SK-N-SH (cell line): ENCODE results near the gene CACNG3. TPM values are rescaled to one million over a fixed set of nuclear protein-coding genes. Genes with fewer than 3 reads are reported as not detected.

Experiments used
- CTCF ChIA-PET: fragments of 300-600, 350-600 bp; formaldehyde crosslinking; extraction: SDS; loops from one replicate; lab custom pipeline; 2021; lab: Yijun Ruan, JAX
- POLR2A ChIA-PET: fragments of 350-600 bp; sonication (Branson Sonifier 250); formaldehyde crosslinking; extraction: SDS; loops from one replicate; lab custom pipeline; 2020; ENCODE audit warnings: antibody characterized with exemption, inconsistent platforms; lab: Yijun Ruan, JAX
- DNase-seq: peaks from one replicate; pipeline ENCODE4 v3.0.0; 2012
- H2AFZ ChIP-seq: fragments of 200-600 bp; sonication (generic); 2 replicates; pipeline ENCODE4 v1.8.1; 2016; ENCODE audit warnings: antibody characterized with exemption, mild to moderate bottlenecking, low read depth
- H3F3A ChIP-seq: fragments of 200-600 bp; sonication (generic); replicated peaks from 2 replicates; pipeline ENCODE3; 2016; ENCODE audit warnings: antibody characterized with exemption, mild to moderate bottlenecking; ENCODE audit not compliant: insufficient read depth
- H3K27ac ChIP-seq, 2 experiments: fragments of 200-500 bp in 1 of 2; fragments of 200-600 bp in 1 of 2; sonication (Bioruptor generic) in 1 of 2; sonication (generic), shearing (Covaris generic) in 1 of 2; 2 replicates each; pipeline versions ENCODE4 v1.5.1 to v1.6.1; 2014 to 2016; ENCODE audit warnings: low read depth in 2 of 2, inconsistent platforms in 1 of 2, low read length in 1 of 2, mild to moderate bottlenecking in 1 of 2, mixed read lengths in 1 of 2
- H3K27me3 ChIP-seq: fragments of 200-600 bp; sonication (generic), shearing (Covaris generic); 2 replicates; pipeline ENCODE4 v1.6.1; 2016; ENCODE audit warnings: mixed run types; ENCODE audit not compliant: insufficient read depth
- H3K36me3 ChIP-seq, 2 experiments: fragments of 200-500 bp in 1 of 2; fragments of 200-600 bp in 1 of 2; sonication (Bioruptor generic) in 1 of 2; sonication (generic) in 1 of 2; replicated peaks in 1 of 2; 2 replicates each; pipeline versions ENCODE3 to v1.5.1; 2014 to 2016; ENCODE audit warnings: low read length in 1 of 2, mild to moderate bottlenecking in 1 of 2; ENCODE audit not compliant: insufficient read depth in 2 of 2, control insufficient read depth in 1 of 2
- H3K4me1 ChIP-seq, 2 experiments: fragments of 200-500 bp in 1 of 2; fragments of 200-600 bp in 1 of 2; sonication (Bioruptor generic) in 1 of 2; sonication (generic), shearing (Covaris generic) in 1 of 2; 2 replicates each; pipeline versions ENCODE4 v1.5.1 to v1.6.1; 2014 to 2016; ENCODE audit warnings: low read depth in 1 of 2, low read length in 1 of 2, mixed run types in 1 of 2; ENCODE audit not compliant: insufficient read depth in 2 of 2, control insufficient read depth in 1 of 2
- H3K4me2 ChIP-seq: fragments of 200-600 bp; sonication (generic), shearing (Covaris generic); 2 replicates; pipeline ENCODE4 v1.6.1; 2017; ENCODE audit warnings: mixed run types
- H3K4me3 ChIP-seq, 2 experiments: fragments of 200-500 bp in 1 of 2; fragments of 200-600 bp in 1 of 2; sonication (Bioruptor generic) in 1 of 2; sonication (generic), shearing (Covaris generic) in 1 of 2; 2 replicates each; pipeline versions ENCODE4 v1.5.1 to v1.8.1; 2014 to 2016; ENCODE audit warnings: low read depth in 2 of 2, inconsistent platforms in 1 of 2, low read length in 1 of 2, mild to moderate bottlenecking in 1 of 2, mixed read lengths in 1 of 2, moderate library complexity in 1 of 2
- H3K79me2 ChIP-seq: fragments of 200-600 bp; sonication (generic); 2 replicates; pipeline ENCODE4 v1.8.1; 2017; ENCODE audit warnings: mild to moderate bottlenecking; ENCODE audit not compliant: insufficient read depth
- H3K9ac ChIP-seq: fragments of 200-600 bp; sonication (generic); 2 replicates; pipeline ENCODE4 v1.6.1; 2017; ENCODE audit warnings: mixed run types
- H3K9me2 ChIP-seq: fragments of 200-600 bp; sonication (generic); 2 replicates; pipeline ENCODE4 v1.6.1; 2017; ENCODE audit warnings: mixed run types
- H3K9me3 ChIP-seq: fragments of 200-600 bp; sonication (generic); 2 replicates; pipeline ENCODE4 v1.6.1; 2017; ENCODE audit warnings: mixed run types, mild to moderate bottlenecking, moderate library complexity
- H4K20me1 ChIP-seq: fragments of 200-600 bp; sonication (generic); 2 replicates; pipeline ENCODE4 v1.6.1; 2017; ENCODE audit warnings: mild to moderate bottlenecking, mixed run types; ENCODE audit not compliant: insufficient read depth
- ELF1 ChIP-seq: IDR thresholded peaks from 2 replicates; pipeline ENCODE4 v1.4.0; 2012
- EP300 ChIP-seq, 2 experiments: IDR thresholded peaks; 2 replicates each; pipeline versions ENCODE4 v1.4.0 to v1.6.1; 2012; ENCODE audit warnings: borderline replicate concordance in 1 of 2, low read depth in 1 of 2, low read length in 1 of 2
- EZH2phosphoT487 ChIP-seq: fragments of 200-600 bp; sonication (generic); IDR thresholded peaks from 2 replicates; pipeline ENCODE4 v1.6.1; 2017; ENCODE audit warnings: low read depth, mixed run types, mild to moderate bottlenecking, antibody characterized with exemption, moderate library complexity, borderline replicate concordance
- FOSL2 ChIP-seq: IDR thresholded peaks from 2 replicates; pipeline ENCODE4 v1.4.0; 2012; ENCODE audit warnings: low read depth, mild to moderate bottlenecking, moderate library complexity, borderline replicate concordance
- JUND ChIP-seq: IDR thresholded peaks from 2 replicates; pipeline ENCODE4 v1.4.0; 2012
- MEF2A ChIP-seq: IDR thresholded peaks from 2 replicates; pipeline ENCODE4 v1.4.0; 2012; ENCODE audit warnings: low read depth, borderline replicate concordance
- MXI1 ChIP-seq: IDR thresholded peaks from 2 replicates; pipeline ENCODE4 v1.6.1; 2012; ENCODE audit warnings: mild to moderate bottlenecking, low read depth, low read length, improper control_type of control experiment
- POLR2AphosphoS5 ChIP-seq: IDR thresholded peaks from 2 replicates; pipeline ENCODE4 v1.6.1; 2012; ENCODE audit warnings: low read depth, low read length
- RCOR1 ChIP-seq: fragments of 150-350 bp; IDR thresholded peaks from 2 replicates; pipeline ENCODE4 v1.6.1; 2017; ENCODE audit warnings: antibody characterized with exemption, low read length
- SMC3 ChIP-seq: IDR thresholded peaks from 2 replicates; pipeline ENCODE4 v1.6.1; 2012; ENCODE audit warnings: low read depth, low read length, improper control_type of control experiment
- TAF1 ChIP-seq: IDR thresholded peaks from 2 replicates; pipeline ENCODE4 v1.6.1; 2012; ENCODE audit warnings: low read depth, mild to moderate bottlenecking, low read length, moderate library complexity, borderline replicate concordance
- WGBS: methylation state at CpG from one replicate; pipeline ENCODE4 v1.1.6; 2017; ENCODE audit warnings: low lambda C conversion rate; 5-methylcytosine and 5-hydroxymethylcytosine counted together
- polyA plus RNA-seq, 3 experiments: library from polyadenylated mRNA; depleted of rRNA; stranded (reverse); fragments of >200 nt; gene quantifications; 2 replicates each; pipeline ENCODE4 v1.2.3, GENCODE V29; 2012
- TF ChIP-seq, protein P1 (sequence below): fragments of 150-350 bp; IDR thresholded peaks from 2 replicates; pipeline ENCODE4 v1.6.1; 2016; ENCODE audit warnings: mild to moderate bottlenecking, low read depth, low read length
- TF ChIP-seq, protein P2 (sequence below): IDR thresholded peaks from 2 replicates; pipeline ENCODE4 v1.4.0; 2012; ENCODE audit warnings: low read depth, borderline replicate concordance
- TF ChIP-seq, protein P3 (sequence below): IDR thresholded peaks from 2 replicates; pipeline ENCODE4 v1.6.1; 2012; ENCODE audit warnings: mild to moderate bottlenecking, low read depth, low read length, moderate library complexity
- TF ChIP-seq, protein P4 (sequence below): IDR thresholded peaks from 2 replicates; pipeline ENCODE4 v1.4.0; 2012; ENCODE audit warnings: low read depth
- TF ChIP-seq, protein P5 (sequence below): fragments of 200-600 bp; sonication (generic); IDR thresholded peaks from 2 replicates; pipeline ENCODE4 v1.6.1; 2017; ENCODE audit warnings: antibody characterized with exemption, mild to moderate bottlenecking, moderate library complexity
- TF ChIP-seq, protein P6 (sequence below): IDR thresholded peaks from 2 replicates; pipeline ENCODE4 v1.4.0; 2012; ENCODE audit warnings: low read depth, borderline replicate concordance

CACNG3 gene
- polyA plus RNA-seq, 1 of the 3 experiments (the other 2 are of a cell fraction), result not detected

DNA sequence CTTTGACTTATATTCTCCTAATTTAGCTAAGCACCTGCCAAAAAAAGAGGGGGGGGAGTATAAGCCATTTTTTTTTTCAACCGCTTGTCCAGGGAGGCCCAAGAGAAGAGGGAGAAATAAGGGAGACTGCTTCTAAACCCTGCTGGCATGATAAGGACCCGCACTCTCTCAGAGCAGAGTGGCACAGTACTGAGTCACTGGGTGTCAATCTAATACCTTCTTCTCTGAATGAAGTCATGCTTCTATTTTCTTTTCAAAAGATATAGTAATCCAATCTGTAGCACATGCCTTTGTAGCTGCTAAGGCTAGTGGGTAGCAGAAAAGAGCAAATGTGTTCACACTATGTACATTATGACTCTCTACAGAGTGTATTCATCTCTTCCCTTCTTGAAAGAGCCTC is 34.9 kb upstream of the CACNG3 start:
- H3K9me3 ChIP-seq, result no peaks in the 10 kb centered on the region
- no peak overlapping the region for H3K27ac ChIP-seq
- no peak overlapping the region for H3K4me3 ChIP-seq
- DNase-seq, result no peak
- H3K79me2 ChIP-seq, result no peaks in the 10 kb centered on the region
- no peak overlapping the region for H3K4me2 ChIP-seq
- H2AFZ ChIP-seq, result no peak overlapping the region
- no peak overlapping the region for H3K9ac ChIP-seq
- no peaks in the 10 kb centered on the region for H3K9me2 ChIP-seq
- no peaks in the 10 kb centered on the region for H3K36me3 ChIP-seq
- WGBS, result 43% methylated on average over 2 of the region's 2 CpGs
- no peaks in the 10 kb centered on the region for H3K4me1 ChIP-seq
- CTCF ChIA-PET, result interaction anchor here (1.1 to 1.4 kb wide), 2 partner anchors 13 to 150 kb away, joined by 3 to 8 read pairs; no protein-coding TSS in a partner anchor
- POLR2A ChIA-PET, result no interaction called here
- no peaks in the 10 kb centered on the region for H3K27me3 ChIP-seq
- TF ChIP-seq MEF2A, result no peak
- no peak for TF ChIP-seq JUND
- TF ChIP-seq, protein P1, sequence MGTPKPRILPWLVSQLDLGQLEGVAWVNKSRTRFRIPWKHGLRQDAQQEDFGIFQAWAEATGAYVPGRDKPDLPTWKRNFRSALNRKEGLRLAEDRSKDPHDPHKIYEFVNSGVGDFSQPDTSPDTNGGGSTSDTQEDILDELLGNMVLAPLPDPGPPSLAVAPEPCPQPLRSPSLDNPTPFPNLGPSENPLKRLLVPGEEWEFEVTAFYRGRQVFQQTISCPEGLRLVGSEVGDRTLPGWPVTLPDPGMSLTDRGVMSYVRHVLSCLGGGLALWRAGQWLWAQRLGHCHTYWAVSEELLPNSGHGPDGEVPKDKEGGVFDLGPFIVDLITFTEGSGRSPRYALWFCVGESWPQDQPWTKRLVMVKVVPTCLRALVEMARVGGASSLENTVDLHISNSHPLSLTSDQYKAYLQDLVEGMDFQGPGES, result no peak
- TF ChIP-seq, protein P2, sequence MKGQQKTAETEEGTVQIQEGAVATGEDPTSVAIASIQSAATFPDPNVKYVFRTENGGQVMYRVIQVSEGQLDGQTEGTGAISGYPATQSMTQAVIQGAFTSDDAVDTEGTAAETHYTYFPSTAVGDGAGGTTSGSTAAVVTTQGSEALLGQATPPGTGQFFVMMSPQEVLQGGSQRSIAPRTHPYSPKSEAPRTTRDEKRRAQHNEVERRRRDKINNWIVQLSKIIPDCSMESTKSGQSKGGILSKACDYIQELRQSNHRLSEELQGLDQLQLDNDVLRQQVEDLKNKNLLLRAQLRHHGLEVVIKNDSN, result no peak
- TF ChIP-seq RCOR1, result no peak
- TF ChIP-seq POLR2AphosphoS5, result no peak
- TF ChIP-seq MXI1, result no peak
- TF ChIP-seq, all 33 proteins: peak for 0
- Histone ChIP-seq H3F3A (no peaks in the 10 kb centered on the region), H4K20me1 (no peaks in the 10 kb centered on the region)

DNA sequence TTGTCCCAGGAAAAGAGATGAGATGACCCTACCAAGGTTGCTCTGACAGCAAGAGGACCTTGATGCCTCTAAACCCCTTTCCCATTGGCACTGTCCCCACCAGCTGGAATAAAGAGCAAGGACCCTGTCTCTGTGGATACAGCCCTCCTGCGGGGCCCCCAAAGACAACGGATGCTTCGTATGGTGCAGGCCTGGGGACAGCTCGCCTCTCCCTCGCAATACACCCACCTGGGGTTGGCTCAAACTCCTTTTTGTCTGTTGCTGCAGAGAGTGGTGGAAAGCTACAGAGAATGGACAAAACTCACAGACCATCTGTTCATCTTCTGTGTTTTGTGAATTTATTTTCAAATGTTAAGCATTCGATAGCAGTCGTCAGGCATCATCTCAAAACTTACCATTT is 27.6 kb upstream of the CACNG3 start:
- no peak overlapping the region for H3K27ac ChIP-seq
- H3K36me3 ChIP-seq, result no peaks in the 10 kb centered on the region
- H3K4me1 ChIP-seq, result no peaks in the 10 kb centered on the region
- H3K9ac ChIP-seq, result no peak overlapping the region
- DNase-seq, result no peak
- H3K9me3 ChIP-seq, result no peaks in the 10 kb centered on the region
- no peak overlapping the region for H3K4me3 ChIP-seq
- 30% methylated on average over 6 of the region's 7 CpGs for whole genome bisulfite sequencing
- ChIA-PET POLR2A (no interaction called here), CTCF (interaction anchor here (2.7 kb wide), 1 partner anchor 24 kb away, joined by 9 read pairs; no protein-coding TSS in a partner anchor)
- H2AFZ ChIP-seq, result no peak overlapping the region
- no peaks in the 10 kb centered on the region for H4K20me1 ChIP-seq
- no peaks in the 10 kb centered on the region for H3K9me2 ChIP-seq
- no peaks in the 10 kb centered on the region for H3K79me2 ChIP-seq
- no peaks in the 10 kb centered on the region for H3K27me3 ChIP-seq
- no peak overlapping the region for H3K4me2 ChIP-seq
- no peaks in the 10 kb centered on the region for H3F3A ChIP-seq
- no peak for TF ChIP-seq EP300 (IDR thresholded peaks at IDR 0.05; ENCODE audit: borderline replicate concordance in 1 of 2, low read depth in 1 of 2, low read length in 1 of 2)
- TF ChIP-seq, protein P3, sequence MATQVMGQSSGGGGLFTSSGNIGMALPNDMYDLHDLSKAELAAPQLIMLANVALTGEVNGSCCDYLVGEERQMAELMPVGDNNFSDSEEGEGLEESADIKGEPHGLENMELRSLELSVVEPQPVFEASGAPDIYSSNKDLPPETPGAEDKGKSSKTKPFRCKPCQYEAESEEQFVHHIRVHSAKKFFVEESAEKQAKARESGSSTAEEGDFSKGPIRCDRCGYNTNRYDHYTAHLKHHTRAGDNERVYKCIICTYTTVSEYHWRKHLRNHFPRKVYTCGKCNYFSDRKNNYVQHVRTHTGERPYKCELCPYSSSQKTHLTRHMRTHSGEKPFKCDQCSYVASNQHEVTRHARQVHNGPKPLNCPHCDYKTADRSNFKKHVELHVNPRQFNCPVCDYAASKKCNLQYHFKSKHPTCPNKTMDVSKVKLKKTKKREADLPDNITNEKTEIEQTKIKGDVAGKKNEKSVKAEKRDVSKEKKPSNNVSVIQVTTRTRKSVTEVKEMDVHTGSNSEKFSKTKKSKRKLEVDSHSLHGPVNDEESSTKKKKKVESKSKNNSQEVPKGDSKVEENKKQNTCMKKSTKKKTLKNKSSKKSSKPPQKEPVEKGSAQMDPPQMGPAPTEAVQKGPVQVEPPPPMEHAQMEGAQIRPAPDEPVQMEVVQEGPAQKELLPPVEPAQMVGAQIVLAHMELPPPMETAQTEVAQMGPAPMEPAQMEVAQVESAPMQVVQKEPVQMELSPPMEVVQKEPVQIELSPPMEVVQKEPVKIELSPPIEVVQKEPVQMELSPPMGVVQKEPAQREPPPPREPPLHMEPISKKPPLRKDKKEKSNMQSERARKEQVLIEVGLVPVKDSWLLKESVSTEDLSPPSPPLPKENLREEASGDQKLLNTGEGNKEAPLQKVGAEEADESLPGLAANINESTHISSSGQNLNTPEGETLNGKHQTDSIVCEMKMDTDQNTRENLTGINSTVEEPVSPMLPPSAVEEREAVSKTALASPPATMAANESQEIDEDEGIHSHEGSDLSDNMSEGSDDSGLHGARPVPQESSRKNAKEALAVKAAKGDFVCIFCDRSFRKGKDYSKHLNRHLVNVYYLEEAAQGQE, result no peak
- TF ChIP-seq, protein P4, sequence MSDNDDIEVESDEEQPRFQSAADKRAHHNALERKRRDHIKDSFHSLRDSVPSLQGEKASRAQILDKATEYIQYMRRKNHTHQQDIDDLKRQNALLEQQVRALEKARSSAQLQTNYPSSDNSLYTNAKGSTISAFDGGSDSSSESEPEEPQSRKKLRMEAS, result no peak
- TF ChIP-seq ELF1, result no peak
- no peak for TF ChIP-seq POLR2AphosphoS5
- TF ChIP-seq, protein P5, sequence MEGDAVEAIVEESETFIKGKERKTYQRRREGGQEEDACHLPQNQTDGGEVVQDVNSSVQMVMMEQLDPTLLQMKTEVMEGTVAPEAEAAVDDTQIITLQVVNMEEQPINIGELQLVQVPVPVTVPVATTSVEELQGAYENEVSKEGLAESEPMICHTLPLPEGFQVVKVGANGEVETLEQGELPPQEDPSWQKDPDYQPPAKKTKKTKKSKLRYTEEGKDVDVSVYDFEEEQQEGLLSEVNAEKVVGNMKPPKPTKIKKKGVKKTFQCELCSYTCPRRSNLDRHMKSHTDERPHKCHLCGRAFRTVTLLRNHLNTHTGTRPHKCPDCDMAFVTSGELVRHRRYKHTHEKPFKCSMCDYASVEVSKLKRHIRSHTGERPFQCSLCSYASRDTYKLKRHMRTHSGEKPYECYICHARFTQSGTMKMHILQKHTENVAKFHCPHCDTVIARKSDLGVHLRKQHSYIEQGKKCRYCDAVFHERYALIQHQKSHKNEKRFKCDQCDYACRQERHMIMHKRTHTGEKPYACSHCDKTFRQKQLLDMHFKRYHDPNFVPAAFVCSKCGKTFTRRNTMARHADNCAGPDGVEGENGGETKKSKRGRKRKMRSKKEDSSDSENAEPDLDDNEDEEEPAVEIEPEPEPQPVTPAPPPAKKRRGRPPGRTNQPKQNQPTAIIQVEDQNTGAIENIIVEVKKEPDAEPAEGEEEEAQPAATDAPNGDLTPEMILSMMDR, result no peak
- TF ChIP-seq, protein P6, sequence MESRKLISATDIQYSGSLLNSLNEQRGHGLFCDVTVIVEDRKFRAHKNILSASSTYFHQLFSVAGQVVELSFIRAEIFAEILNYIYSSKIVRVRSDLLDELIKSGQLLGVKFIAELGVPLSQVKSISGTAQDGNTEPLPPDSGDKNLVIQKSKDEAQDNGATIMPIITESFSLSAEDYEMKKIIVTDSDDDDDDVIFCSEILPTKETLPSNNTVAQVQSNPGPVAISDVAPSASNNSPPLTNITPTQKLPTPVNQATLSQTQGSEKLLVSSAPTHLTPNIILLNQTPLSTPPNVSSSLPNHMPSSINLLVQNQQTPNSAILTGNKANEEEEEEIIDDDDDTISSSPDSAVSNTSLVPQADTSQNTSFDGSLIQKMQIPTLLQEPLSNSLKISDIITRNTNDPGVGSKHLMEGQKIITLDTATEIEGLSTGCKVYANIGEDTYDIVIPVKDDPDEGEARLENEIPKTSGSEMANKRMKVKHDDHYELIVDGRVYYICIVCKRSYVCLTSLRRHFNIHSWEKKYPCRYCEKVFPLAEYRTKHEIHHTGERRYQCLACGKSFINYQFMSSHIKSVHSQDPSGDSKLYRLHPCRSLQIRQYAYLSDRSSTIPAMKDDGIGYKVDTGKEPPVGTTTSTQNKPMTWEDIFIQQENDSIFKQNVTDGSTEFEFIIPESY, result no peak
- no peak for TF ChIP-seq SMC3
- no peak for TF ChIP-seq MEF2A
- TF ChIP-seq EZH2phosphoT487, result no peak
- TF ChIP-seq FOSL2, result no peak
- no peak for TF ChIP-seq TAF1
